H1 (cell line): ENCODE results near the gene FHIP2A. TPM values are rescaled to one million over a fixed set of nuclear protein-coding genes. Genes with fewer than 3 reads are reported as not detected.

Experiments used
- CTCF ChIA-PET: fragments of 300-600 bp; sonication (Branson Sonifier 250); formaldehyde crosslinking; loops from one replicate; lab custom pipeline; 2021; ENCODE audit not compliant: partially characterized antibody; lab: Charles Lee
- POLR2A ChIA-PET: fragments of 300-600 bp; sonication (Branson Sonifier 250); formaldehyde crosslinking; loops from one replicate; lab custom pipeline; 2021; ENCODE audit warnings: inconsistent platforms; ENCODE audit not compliant: partially characterized antibody; lab: Charles Lee
- DNase-seq, 2 experiments: peaks; one replicate each; pipeline versions ENCODE4 v3.0.0 to v3.0.0-alpha.2; 2010 to 2022; ENCODE audit warnings: low spot score in 2 of 2, low read depth in 1 of 2, mixed read lengths in 1 of 2
- FAIRE-seq: peaks from 2 replicates; lab custom pipeline; 2011; peaks lifted over from hg19 to GRCh38; lab: Jason Lieb, UNC
- H2AFZ ChIP-seq: 2 replicates; pipeline ENCODE4 v1.8.1; 2012; ENCODE audit warnings: low read length, inconsistent platforms
- H2AK5ac ChIP-seq: 2 replicates; pipeline ENCODE4 v1.6.1; 2013; ENCODE audit warnings: low read depth, low read length
- H2BK120ac ChIP-seq: replicated peaks from 2 replicates; pipeline ENCODE3; 2013; ENCODE audit warnings: low read depth, low read length, inconsistent platforms
- H2BK12ac ChIP-seq: 2 replicates; pipeline ENCODE4 v1.6.1; 2013; ENCODE audit warnings: low read depth, low read length
- H2BK15ac ChIP-seq: 2 replicates; pipeline ENCODE4 v1.6.1; 2013; ENCODE audit warnings: low read length
- H2BK20ac ChIP-seq: 2 replicates; pipeline ENCODE4 v1.6.1; 2013; ENCODE audit warnings: low read length
- H2BK5ac ChIP-seq: 2 replicates; pipeline ENCODE4 v1.6.1; 2013; ENCODE audit warnings: low read depth, low read length
- H3K14ac ChIP-seq: 2 replicates; pipeline ENCODE4 v1.6.1; 2013; ENCODE audit warnings: inconsistent platforms; ENCODE audit not compliant: insufficient read length
- H3K18ac ChIP-seq: 2 replicates; pipeline ENCODE4 v1.6.1; 2013; ENCODE audit warnings: low read length; ENCODE audit errors: extremely low read depth
- H3K23ac ChIP-seq: 2 replicates; pipeline ENCODE4 v1.6.1; 2013; ENCODE audit warnings: inconsistent platforms; ENCODE audit not compliant: insufficient read length
- H3K23me2 ChIP-seq: 2 replicates; pipeline ENCODE4 v1.6.1; 2013; ENCODE audit warnings: low read depth, low read length
- H3K27ac ChIP-seq: 2 replicates; pipeline ENCODE4 v1.6.1; 2011; ENCODE audit warnings: low read depth, low read length, inconsistent platforms
- H3K27me3 ChIP-seq, 4 experiments: replicated peaks in 1 of 4; 1 replicate in 1 of 4; 2 replicates in 3 of 4; pipeline versions ENCODE4 v1.6.1 to v1.8.1; 2011 to 2013; ENCODE audit warnings: low read length in 3 of 4, mild to moderate bottlenecking in 3 of 4, inconsistent platforms in 2 of 4, mixed read lengths in 2 of 4, moderate library complexity in 1 of 4; ENCODE audit not compliant: control insufficient read depth in 3 of 4, insufficient read depth in 3 of 4; ENCODE audit errors: extremely low read depth in 1 of 4
- H3K36me3 ChIP-seq, 4 experiments: 2 replicates each; pipeline versions ENCODE4 v1.6.1 to v1.8.1; 2011 to 2013; ENCODE audit warnings: mild to moderate bottlenecking in 4 of 4, low read length in 3 of 4, moderate library complexity in 2 of 4, control low read depth in 1 of 4, inconsistent platforms in 1 of 4; ENCODE audit not compliant: insufficient read depth in 4 of 4, control insufficient read depth in 2 of 4
- H3K4ac ChIP-seq: replicated peaks from 2 replicates; pipeline ENCODE3; 2013; ENCODE audit warnings: low read length, low read depth, mixed read lengths, inconsistent platforms; ENCODE audit not compliant: insufficient read length
- H3K4me1 ChIP-seq, 4 experiments: replicated peaks in 1 of 4; 1 replicate in 1 of 4; 2 replicates in 3 of 4; pipeline versions ENCODE4 v1.6.1 to v1.8.1; 2011 to 2013; ENCODE audit warnings: low read length in 3 of 4, inconsistent platforms in 2 of 4, mixed read lengths in 1 of 4; ENCODE audit not compliant: insufficient read depth in 4 of 4, control insufficient read depth in 3 of 4
- H3K4me2 ChIP-seq, 2 experiments: 2 replicates each; pipeline versions ENCODE4 v1.6.1 to v1.8.1; 2011 to 2013; ENCODE audit warnings: low read depth in 2 of 2, low read length in 2 of 2, control low read depth in 1 of 2, inconsistent platforms in 1 of 2, mild to moderate bottlenecking in 1 of 2; ENCODE audit not compliant: insufficient read depth in 1 of 2
- H3K4me3 ChIP-seq, 4 experiments: fragments of 200-600, 300-600 bp in 1 of 4; sonication (generic), shearing (Covaris generic), sonication (Bioruptor Twin) in 1 of 4; 2 replicates each; pipeline versions ENCODE4 v1.5.1 to v1.8.1; 2011 to 2016; ENCODE audit warnings: low read length in 4 of 4, low read depth in 3 of 4, control low read depth in 2 of 4, inconsistent platforms in 2 of 4, mild to moderate bottlenecking in 2 of 4, mixed read lengths in 1 of 4, moderate library complexity in 1 of 4; ENCODE audit not compliant: insufficient read depth in 2 of 4; ENCODE audit errors: extremely low read depth in 1 of 4
- H3K56ac ChIP-seq: replicated peaks from 2 replicates; pipeline ENCODE3; 2013; ENCODE audit warnings: low read depth, mild to moderate bottlenecking, mixed read lengths, low read length, inconsistent platforms; ENCODE audit not compliant: insufficient read length
- H3K79me1 ChIP-seq: 2 replicates; pipeline ENCODE4 v1.6.1; 2013; ENCODE audit warnings: low read depth, low read length, control low read depth
- H3K79me2 ChIP-seq, 2 experiments: 2 replicates each; pipeline versions ENCODE4 v1.6.1 to v1.8.1; 2012 to 2013; ENCODE audit warnings: low read length in 2 of 2, mild to moderate bottlenecking in 2 of 2, inconsistent platforms in 1 of 2; ENCODE audit not compliant: insufficient read depth in 2 of 2, control insufficient read depth in 1 of 2
- H3K9ac ChIP-seq, 4 experiments: replicated peaks in 1 of 4; 1 replicate in 1 of 4; 2 replicates in 3 of 4; pipeline versions ENCODE4 v1.6.1 to v1.8.1; 2011 to 2013; ENCODE audit warnings: low read depth in 3 of 4, low read length in 3 of 4, control low read depth in 2 of 4, mild to moderate bottlenecking in 2 of 4, moderate library complexity in 2 of 4, inconsistent platforms in 1 of 4; ENCODE audit errors: extremely low read depth in 1 of 4
- H3K9me3 ChIP-seq, 2 experiments: 2 replicates each; pipeline versions ENCODE4 v1.6.1 to v1.8.1; 2012 to 2013; ENCODE audit warnings: mild to moderate bottlenecking in 2 of 2, moderate library complexity in 2 of 2, control low read depth in 1 of 2, inconsistent platforms in 1 of 2, low read depth in 1 of 2, low read length in 1 of 2, mixed read lengths in 1 of 2; ENCODE audit not compliant: insufficient read depth in 2 of 2
- H4K20me1 ChIP-seq, 2 experiments: replicated peaks in 1 of 2; 2 replicates each; pipeline versions ENCODE3 to v1.8.1; 2011 to 2013; ENCODE audit warnings: inconsistent platforms in 2 of 2, low read length in 2 of 2, mild to moderate bottlenecking in 1 of 2; ENCODE audit not compliant: insufficient read depth in 2 of 2, control insufficient read depth in 1 of 2
- H4K5ac ChIP-seq: 2 replicates; pipeline ENCODE4 v1.6.1; 2013; ENCODE audit warnings: low read length, low read depth, mixed read lengths, inconsistent platforms; ENCODE audit not compliant: insufficient read length
- H4K8ac ChIP-seq: 2 replicates; pipeline ENCODE4 v1.8.0; 2013; ENCODE audit warnings: mild to moderate bottlenecking, moderate library complexity, low read length, inconsistent platforms; ENCODE audit not compliant: insufficient read depth; ENCODE audit errors: extremely low read depth
- H4K91ac ChIP-seq: replicated peaks from 2 replicates; pipeline ENCODE3; 2013; ENCODE audit warnings: low read length, mixed read lengths, inconsistent platforms; ENCODE audit not compliant: insufficient read length
- ASH2L ChIP-seq: fragments of 200-600, 300-600 bp; sonication (generic); IDR thresholded peaks from one replicate; pipeline ENCODE4 v1.7.1; 2017; ENCODE audit warnings: low read length
- BRCA1 ChIP-seq: IDR thresholded peaks from 2 replicates; pipeline ENCODE4 v1.6.1; 2012; ENCODE audit warnings: low read depth, low read length, improper control_type of control experiment
- HDAC2 ChIP-seq, 2 experiments: fragments of 300-600 bp in 1 of 2; sonication (generic) in 1 of 2; IDR thresholded peaks; 2 replicates each; pipeline ENCODE4 v1.6.1; 2011 to 2012; ENCODE audit warnings: low read depth in 2 of 2, low read length in 2 of 2, mild to moderate bottlenecking in 2 of 2, moderate library complexity in 2 of 2, borderline replicate concordance in 1 of 2, inconsistent platforms in 1 of 2
- POLR2A ChIP-seq, 2 experiments: IDR thresholded peaks; 1 replicate in 1 of 2; 2 replicates in 1 of 2; pipeline ENCODE4 v1.6.1; 2011; ENCODE audit warnings: low read depth in 2 of 2, low read length in 2 of 2, mild to moderate bottlenecking in 2 of 2; ENCODE audit errors: control extremely low read depth in 1 of 2
- SP1 ChIP-seq: IDR thresholded peaks from 2 replicates; pipeline ENCODE4 v1.6.1; 2011; ENCODE audit warnings: low read depth, low read length
- WGBS, 2 experiments: shearing (Covaris generic) in 1 of 2; methylation state at CpG; one replicate each; pipeline versions ENCODE4 v1.1.6 to v1.1.7; 2013 to 2015; ENCODE audit warnings: low lambda C conversion rate in 2 of 2, mixed read lengths in 2 of 2, inconsistent platforms in 1 of 2, low coverage in 1 of 2, missing lambda C conversion rate in 1 of 2; ENCODE audit not compliant: insufficient replicate concordance in 2 of 2, insufficient coverage in 1 of 2, insufficient read length in 1 of 2; ENCODE audit errors: extremely low coverage in 1 of 2, missing lambda C conversion rate in 1 of 2; 5-methylcytosine and 5-hydroxymethylcytosine counted together
- polyA plus RNA-seq, 7 experiments: library from polyadenylated mRNA; depleted of rRNA in 3 of 7; stranded (reverse) in 5 of 7; unstranded in 2 of 7; fragments of >200 nt in 5 of 7; fragments of 200-250 nt in 2 of 7; gene quantifications; 1 replicate in 5 of 7; 2 replicates in 1 of 7; 4 replicates in 1 of 7; pipeline versions ENCODE4 v1.2.1 to v1.2.3, GENCODE V29; 2011 to 2013; ENCODE audit warnings: missing spikeins in 2 of 7, mixed read lengths in 2 of 7
- total RNA-seq: library from RNA; stranded (reverse); fragmentation: NEBNext Ultra II Directional; extraction: Animal tissue kit (Norgen Biotek cat#: 25700); gene quantifications from 2 replicates; pipeline ENCODE4 v1.2.1, GENCODE V29; 2021

Gene FHIP2A
- total and polyA plus RNA-seq, 2 of the 8 experiments (the other 6 are each of a cell fraction or from before 2014, with no cell fraction given): 4.5 to 15.0 TPM

DNA sequence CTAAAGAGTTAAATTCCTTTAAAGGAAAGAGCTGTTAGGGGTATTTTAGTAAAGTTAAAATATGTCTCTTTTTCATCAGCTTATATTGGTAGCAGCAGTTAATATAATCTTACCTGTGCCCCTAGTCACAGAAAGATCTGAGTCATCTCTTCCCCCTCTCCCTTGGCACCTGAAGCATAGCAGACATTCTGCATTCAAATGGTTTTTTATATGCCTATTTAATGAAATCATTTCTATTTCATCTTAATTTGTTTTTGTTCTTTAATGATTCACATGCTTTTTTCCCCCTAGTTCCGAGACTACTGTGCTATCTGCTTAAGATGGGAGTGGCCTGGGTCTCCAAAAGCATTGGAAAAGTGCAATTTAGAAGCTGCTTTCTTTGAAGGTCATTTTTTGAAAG is 33.3 kb downstream of the FHIP2A start:
- H3K27me3 ChIP-seq: no peaks in the 10 kb centered on the region
- no peak overlapping the region for H3K4me2 ChIP-seq
- H2BK120ac ChIP-seq: no peak overlapping the region
- H3K4me1 ChIP-seq: no peaks in the 10 kb centered on the region
- no peak overlapping the region for H2BK20ac ChIP-seq
- FAIRE-seq (no peak), DNase-seq (no peak)
- peaks cover 2 to 30% (median 7%) of the 10 kb centered on the region in 4 experiments; a peak in 7 of 8 replicates for H3K36me3 ChIP-seq
- no peaks in the 10 kb centered on the region for H3K79me1 ChIP-seq
- no peaks in the 10 kb centered on the region for H3K23me2 ChIP-seq
- no peaks in the 10 kb centered on the region for H4K20me1 ChIP-seq
- ChIA-PET CTCF (no interaction called here), POLR2A (no interaction called here)
- H3K23ac ChIP-seq: no peak overlapping the region
- H2BK12ac ChIP-seq: no peak overlapping the region
- H2BK5ac ChIP-seq: no peak overlapping the region
- H4K5ac ChIP-seq: no peak overlapping the region
- no peak overlapping the region for H2BK15ac ChIP-seq
- H3K9me3 ChIP-seq: no peaks in the 10 kb centered on the region
- TF ChIP-seq BRCA1: no peak
- no peak for TF ChIP-seq ASH2L
- no peak for TF ChIP-seq HDAC2 (IDR thresholded peaks at IDR 0.05; ENCODE audit: borderline replicate concordance in 1 of 2, low read depth in 2 of 2, low read length in 2 of 2)
- TF ChIP-seq SP1: no peak
- TF ChIP-seq POLR2A (IDR thresholded peaks at IDR 0.05; ENCODE audit: control extremely low read depth in 1 of 2, low read depth in 2 of 2, low read length in 2 of 2): no peak
- 89% methylated on average over 1 of the region's 1 CpG; no CpG with 5 or more reads in 1 of the 2 experiments for WGBS, 2 experiments
- H3K79me2 ChIP-seq: no peaks in the 10 kb centered on the region
- H3K4ac ChIP-seq: no peak overlapping the region
- no peak overlapping the region for H2AK5ac ChIP-seq
- H3K14ac ChIP-seq: no peak overlapping the region
- no peak overlapping the region for H3K56ac ChIP-seq
- no peak overlapping the region for H2AFZ ChIP-seq
- H3K9ac ChIP-seq: no peak overlapping the region
- no peak overlapping the region for H4K91ac ChIP-seq
- no peak overlapping the region for H4K8ac ChIP-seq
- no peak overlapping the region for H3K18ac ChIP-seq
- no peak overlapping the region for H3K4me3 ChIP-seq
- no peak overlapping the region for H3K27ac ChIP-seq
